Kidney epithelial cell (primary cell): Measurements from ENCODE around the gene KISS1R. TPM values are rescaled to one million over a fixed set of nuclear protein-coding genes. Genes with fewer than 3 reads are reported as not detected.

ENCODE experiments used
- DNase-seq: peaks from one replicate; pipeline ENCODE4 v3.0.0-alpha.2; 2010; ENCODE audit warnings: low read depth
- H3K27me3 ChIP-seq: 2 replicates; pipeline ENCODE4 v1.6.0; 2011; ENCODE audit warnings: low read length; ENCODE audit not compliant: control insufficient read depth, insufficient read depth
- H3K36me3 ChIP-seq: 2 replicates; pipeline ENCODE4 v1.5.1; 2011; ENCODE audit warnings: low read length; ENCODE audit not compliant: control insufficient read depth, insufficient read depth
- H3K4me3 ChIP-seq: 2 replicates; pipeline ENCODE4 v1.5.1; 2011; ENCODE audit warnings: low read depth, mild to moderate bottlenecking, control low read depth, low read length
- total RNA-seq: library from RNA; depleted of rRNA; stranded (reverse); fragments of >200 nt; gene quantifications from 2 replicates; pipeline ENCODE4 v1.2.3, GENCODE V29; 2015
- TF ChIP-seq, protein P1 (sequence below): IDR thresholded peaks from 2 replicates; pipeline ENCODE4 v1.5.1; 2011; ENCODE audit warnings: mild to moderate bottlenecking, moderate library complexity, low read length, control low read depth, inconsistent platforms; ENCODE audit not compliant: insufficient read depth, poor library complexity, severe bottlenecking

The KISS1R gene
- total RNA-seq, 1 donor from 2014 or later, result 0.75 TPM

GRCh38 chr19:907183-907853 lies 9.8 kb upstream of the KISS1R start:
- H3K4me3 ChIP-seq, result no peak overlapping the region
- TF ChIP-seq, protein P1, sequence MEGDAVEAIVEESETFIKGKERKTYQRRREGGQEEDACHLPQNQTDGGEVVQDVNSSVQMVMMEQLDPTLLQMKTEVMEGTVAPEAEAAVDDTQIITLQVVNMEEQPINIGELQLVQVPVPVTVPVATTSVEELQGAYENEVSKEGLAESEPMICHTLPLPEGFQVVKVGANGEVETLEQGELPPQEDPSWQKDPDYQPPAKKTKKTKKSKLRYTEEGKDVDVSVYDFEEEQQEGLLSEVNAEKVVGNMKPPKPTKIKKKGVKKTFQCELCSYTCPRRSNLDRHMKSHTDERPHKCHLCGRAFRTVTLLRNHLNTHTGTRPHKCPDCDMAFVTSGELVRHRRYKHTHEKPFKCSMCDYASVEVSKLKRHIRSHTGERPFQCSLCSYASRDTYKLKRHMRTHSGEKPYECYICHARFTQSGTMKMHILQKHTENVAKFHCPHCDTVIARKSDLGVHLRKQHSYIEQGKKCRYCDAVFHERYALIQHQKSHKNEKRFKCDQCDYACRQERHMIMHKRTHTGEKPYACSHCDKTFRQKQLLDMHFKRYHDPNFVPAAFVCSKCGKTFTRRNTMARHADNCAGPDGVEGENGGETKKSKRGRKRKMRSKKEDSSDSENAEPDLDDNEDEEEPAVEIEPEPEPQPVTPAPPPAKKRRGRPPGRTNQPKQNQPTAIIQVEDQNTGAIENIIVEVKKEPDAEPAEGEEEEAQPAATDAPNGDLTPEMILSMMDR, result no peak

GRCh38 chr19:911197-912033 lies 5.7 kb upstream of the KISS1R start:
- H3K4me3 ChIP-seq, result no peak overlapping the region
- TF ChIP-seq, protein P1, result no peak
- DNase-seq, result no peak
- no peaks in the 10 kb centered on the region for H3K36me3 ChIP-seq
- H3K27me3 ChIP-seq, result no peaks in the 10 kb centered on the region

More at GRCh38 chr19:907183-907853, 9.8 kb upstream of the KISS1R start:
- Histone ChIP-seq H3K27me3 (no peaks in the 10 kb centered on the region), H3K36me3 (no peaks in the 10 kb centered on the region)
- no peak for DNase-seq

GRCh38 chr19:912181-913079 lies 4.7 kb upstream of the KISS1R start:
- H3K36me3 ChIP-seq, result no peaks in the 10 kb centered on the region
- no peak for DNase-seq
- H3K4me3 ChIP-seq, result peak overlapping the region; percentile 97
- peaks cover 7% of the 10 kb centered on the region for H3K27me3 ChIP-seq
- TF ChIP-seq, protein P1, result no peak

- DNase-seq, result no peak
- H3K4me3 ChIP-seq, result peak within 1 kb of the TSS; percentile 97
- H3K36me3 ChIP-seq, result no peaks in the 10 kb centered on the region
- TF ChIP-seq, protein P1, result no peak
- peaks cover 15% of the 10 kb centered on the region for H3K27me3 ChIP-seq
These were observed 3.9 kb upstream of the KISS1R start, which contains the start of gene R3HDM4 for GRCh38 chr19:913080-913748. TSS of gene R3HDM4 (minus strand) at chr19:913219. CDS start at chr19:913157, 62 bp downstream.

DNA sequence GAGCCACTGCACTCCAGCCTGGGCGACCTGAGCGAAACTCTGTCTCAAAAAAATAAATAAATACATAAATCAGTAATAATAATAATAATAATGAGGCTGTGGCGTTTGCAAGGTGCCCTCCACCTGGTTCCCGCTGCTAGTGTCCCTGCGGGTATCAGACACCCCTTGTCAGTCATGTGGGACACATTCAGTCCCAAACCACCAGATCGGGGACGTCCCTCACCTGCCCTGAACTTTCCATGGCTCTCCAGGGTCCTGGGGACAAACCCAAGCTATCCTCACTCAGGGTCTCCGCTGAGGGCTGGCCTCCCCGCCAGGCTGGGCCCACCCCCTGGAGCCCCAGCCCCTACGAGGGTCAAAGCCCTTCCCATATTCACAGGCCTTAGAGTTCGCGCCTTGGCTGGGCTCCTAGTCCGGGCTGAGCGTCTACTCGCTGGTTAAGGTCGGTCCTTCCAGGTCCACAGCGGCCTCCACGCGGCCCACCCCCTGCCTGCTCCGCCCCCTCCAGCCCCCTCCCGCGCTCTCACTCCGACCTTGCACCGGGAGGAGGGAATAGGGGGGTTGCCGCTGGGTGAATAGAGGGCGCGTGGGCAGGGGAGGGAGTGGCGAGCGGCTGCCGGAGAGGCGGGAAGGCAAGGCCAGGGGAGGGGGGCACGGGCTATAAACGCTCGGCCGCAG lies 349 bp upstream of the KISS1R start:
- TF ChIP-seq, protein P1, result no peak
- no peaks in the 10 kb centered on the region for H3K36me3 ChIP-seq
- peak overlapping the region; percentile 22 for H3K4me3 ChIP-seq
- peaks cover 44% of the 10 kb centered on the region for H3K27me3 ChIP-seq
- no peak for DNase-seq
